IPS-15b (cell line): ENCODE measurements around the gene KRTAP5-10.
"Not testable (repeated sequence)": the region's sequence is repeated elsewhere in the genome, so short reads cannot be mapped to it uniquely, and the experiment has no call there.

ENCODE experiments used
- H3K27me3 ChIP-seq: one replicate; pipeline ENCODE4 v1.6.1; 2013; ENCODE audit warnings: low read length; ENCODE audit not compliant: control insufficient read depth, insufficient read depth
- H3K36me3 ChIP-seq: one replicate; pipeline ENCODE4 v1.6.1; 2013; ENCODE audit warnings: low read length; ENCODE audit not compliant: control insufficient read depth, insufficient read depth
- H3K4me1 ChIP-seq: one replicate; pipeline ENCODE4 v1.6.1; 2013; ENCODE audit warnings: mild to moderate bottlenecking, low read length; ENCODE audit not compliant: control insufficient read depth, insufficient read depth
- H3K4me3 ChIP-seq: one replicate; pipeline ENCODE4 v1.5.1; 2013; ENCODE audit warnings: low read depth, low read length
- H3K9ac ChIP-seq: one replicate; pipeline ENCODE4 v1.6.1; 2013; ENCODE audit warnings: low read depth, mild to moderate bottlenecking, low read length
- H3K9me3 ChIP-seq: one replicate; pipeline ENCODE4 v1.6.1; 2013; ENCODE audit warnings: mild to moderate bottlenecking, low read length; ENCODE audit not compliant: control insufficient read depth, insufficient read depth

KRTAP5-10 gene, protein sequence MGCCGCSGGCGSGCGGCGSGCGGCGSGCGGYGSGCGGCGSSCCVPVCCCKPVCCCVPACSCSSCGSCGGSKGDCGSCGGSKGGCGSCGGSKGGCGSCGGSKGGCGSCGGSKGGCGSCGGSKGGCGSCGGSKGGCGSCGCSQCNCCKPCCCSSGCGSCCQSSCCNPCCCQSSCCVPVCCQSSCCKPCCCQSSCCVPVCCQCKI

DNA sequence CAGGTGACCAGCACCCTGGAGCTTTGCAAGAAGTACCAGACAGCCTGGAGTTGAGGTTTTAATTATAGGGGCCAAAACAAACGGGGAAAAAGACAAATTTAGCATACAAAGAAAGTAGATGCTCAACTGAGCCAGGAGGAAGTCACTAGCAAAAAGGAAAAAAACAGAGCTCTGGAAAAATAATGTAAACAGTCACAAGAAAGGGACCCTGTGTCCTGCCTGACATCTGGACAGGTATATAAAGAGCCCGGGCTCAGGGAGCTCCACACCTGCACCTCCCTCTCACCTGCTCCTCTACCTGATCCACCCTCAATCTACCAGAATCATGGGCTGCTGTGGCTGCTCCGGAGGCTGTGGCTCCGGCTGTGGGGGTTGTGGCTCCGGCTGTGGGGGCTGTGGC is at the start of gene KRTAP5-10:
Gene KRTAP5-10 (plus strand): TSS at position 301 of the 400 bp plus-strand sequence. CDS start 25 bp downstream, at position 326.
- H3K4me3 ChIP-seq = no peak within 1 kb of the TSS
- H3K36me3 ChIP-seq = no peaks in the 10 kb centered on the region
- H3K9me3 ChIP-seq = no peaks in the 10 kb centered on the region
- no peaks in the 10 kb centered on the region for H3K4me1 ChIP-seq
- no peak within 1 kb of the TSS for H3K9ac ChIP-seq
- H3K27me3 ChIP-seq = no peaks in the 10 kb centered on the region

DNA sequence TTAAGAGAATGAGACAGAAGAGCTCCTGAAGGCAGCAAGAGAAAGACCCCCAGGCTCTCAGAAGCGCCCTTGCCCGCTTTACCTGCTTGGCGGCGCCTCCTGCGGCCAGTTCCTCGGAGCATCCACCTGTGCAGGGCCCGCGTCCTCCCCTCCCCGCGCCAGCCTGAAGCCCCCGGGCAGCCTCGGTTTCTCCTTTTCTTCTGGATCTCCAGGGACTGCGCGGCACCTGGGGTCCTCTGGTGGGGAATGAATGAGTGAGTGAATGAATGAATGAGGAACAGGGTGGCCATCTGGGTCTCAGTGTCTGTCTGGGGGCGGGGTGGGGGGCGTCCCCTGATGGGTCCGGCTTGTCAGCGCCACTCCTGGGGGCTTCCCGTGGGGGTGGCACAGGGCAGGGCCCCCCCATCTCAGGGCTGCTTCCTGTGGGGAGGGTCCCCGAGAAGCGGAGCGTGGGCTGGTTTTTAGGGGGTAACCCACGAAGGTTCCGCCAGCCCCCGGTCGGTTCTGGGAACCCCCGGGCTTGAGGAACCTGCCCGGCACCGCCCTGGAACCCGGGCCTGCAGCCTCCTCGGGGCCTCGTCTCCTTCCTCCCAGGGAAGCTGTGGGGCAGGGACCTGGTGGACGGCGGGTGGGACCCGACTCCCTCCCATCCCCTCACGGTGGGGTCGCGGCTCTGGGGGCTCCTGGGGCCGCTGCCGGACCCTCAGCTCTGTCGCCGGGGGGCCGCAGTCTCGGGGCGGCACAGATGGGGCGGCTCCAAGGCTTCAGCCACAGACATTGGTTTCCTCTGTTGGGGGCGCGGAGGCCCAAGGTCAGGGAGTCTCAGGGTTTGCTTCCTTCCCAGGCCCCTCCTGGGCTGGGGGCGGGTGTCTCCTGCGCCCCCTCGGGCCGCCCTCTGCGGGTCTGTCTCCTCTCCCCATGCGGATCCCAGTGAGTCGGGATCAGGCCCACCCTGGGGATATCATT is 46.6 kb upstream of the KRTAP5-10 start:
- no peaks in the 10 kb centered on the region for H3K9me3 ChIP-seq
- no peak overlapping the region for H3K4me3 ChIP-seq
- H3K9ac ChIP-seq = no peak overlapping the region
- no peaks in the 10 kb centered on the region for H3K36me3 ChIP-seq
- H3K27me3 ChIP-seq = no peaks in the 10 kb centered on the region
- no peaks in the 10 kb centered on the region for H3K4me1 ChIP-seq

- Histone ChIP-seq H3K4me3 (no peak overlapping the region), H3K9ac (no peak overlapping the region), H3K27me3 (no peaks in the 10 kb centered on the region), H3K4me1 (no peaks in the 10 kb centered on the region), H3K9me3 (no peaks in the 10 kb centered on the region), H3K36me3 (no peaks in the 10 kb centered on the region)
Observed at GRCh38 chr11:71519546-71519945, 45.8 kb upstream of the KRTAP5-10 start.

- Histone ChIP-seq H3K9me3 (no peaks in the 10 kb centered on the region), H3K27me3 (no peaks in the 10 kb centered on the region), H3K36me3 (no peaks in the 10 kb centered on the region), H3K4me1 (no peaks in the 10 kb centered on the region), H3K9ac (no peak overlapping the region), H3K4me3 (no peak overlapping the region)
Observed at GRCh38 chr11:71525188-71525937, 40.0 kb upstream of the KRTAP5-10 start.

DNA sequence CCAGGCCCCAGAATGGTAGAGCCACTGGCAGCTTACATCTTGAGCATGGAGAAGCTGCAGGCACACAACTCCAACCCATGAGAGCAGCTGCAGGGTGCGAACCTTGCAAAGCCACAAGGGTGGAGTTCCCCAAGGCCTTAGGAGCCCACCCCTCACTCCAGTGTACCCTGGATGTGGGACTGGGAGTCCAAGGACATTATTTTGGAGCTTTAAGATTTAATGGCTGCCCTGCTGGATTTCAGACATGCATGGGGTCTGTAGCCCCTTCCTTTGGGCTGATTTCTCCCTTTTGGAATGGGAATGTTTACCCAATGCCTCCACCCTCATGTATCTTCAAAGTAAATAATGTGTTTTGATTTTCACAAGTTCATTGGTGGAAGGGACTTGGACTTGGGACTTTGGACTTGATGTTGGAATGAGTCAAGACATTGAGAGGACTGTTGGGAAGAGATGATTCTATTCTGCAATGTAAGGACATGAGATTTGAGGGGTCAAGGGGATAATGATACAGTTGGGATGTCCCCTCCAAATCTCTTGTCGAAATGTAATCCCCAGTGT is 39.3 kb upstream of the KRTAP5-10 start:
- no peak overlapping the region for H3K9ac ChIP-seq
- H3K9me3 ChIP-seq = no peaks in the 10 kb centered on the region
- no peaks in the 10 kb centered on the region for H3K36me3 ChIP-seq
- H3K27me3 ChIP-seq = no peaks in the 10 kb centered on the region
- H3K4me1 ChIP-seq = no peaks in the 10 kb centered on the region
- no peak overlapping the region for H3K4me3 ChIP-seq

DNA sequence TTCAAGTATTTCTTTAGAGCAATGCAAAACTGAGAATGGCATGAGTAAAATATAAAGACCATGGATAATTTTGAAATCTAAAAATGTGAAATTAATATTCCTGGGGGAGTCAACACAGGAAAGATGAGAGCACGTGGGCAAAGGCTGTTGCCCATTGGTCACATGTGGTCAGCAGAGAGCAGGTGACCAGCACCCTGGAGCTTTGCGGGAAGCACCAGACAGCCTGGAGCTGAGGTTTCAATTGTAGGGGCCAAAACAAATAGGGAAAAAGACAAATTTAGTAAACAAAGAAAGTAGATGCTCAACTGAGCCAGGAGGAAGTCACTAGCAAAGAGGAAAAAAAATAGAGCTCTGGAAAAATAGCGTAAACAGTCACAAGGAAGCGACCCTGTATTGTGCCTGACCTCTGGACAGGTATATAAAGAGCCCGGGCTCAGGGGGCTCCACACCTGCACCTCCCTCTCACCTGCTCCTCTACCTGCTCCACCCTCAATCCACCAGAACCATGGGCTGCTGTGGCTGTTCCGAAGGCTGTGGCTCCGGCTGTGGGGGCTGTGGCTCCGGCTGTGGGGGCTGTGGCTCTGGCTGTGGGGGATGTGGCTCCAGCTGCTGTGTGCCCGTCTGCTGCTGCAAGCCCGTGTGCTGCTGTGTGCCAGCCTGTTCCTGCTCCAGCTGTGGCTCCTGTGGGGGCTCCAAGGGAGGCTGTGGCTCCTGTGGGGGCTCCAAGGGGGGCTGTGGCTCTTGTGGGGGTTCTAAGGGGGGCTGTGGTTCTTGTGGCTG is 38.4 kb upstream of the KRTAP5-10 start, which contains the start of gene KRTAP5-7:
Gene KRTAP5-7 (plus strand): TSS at position 472 of the 780 bp plus-strand sequence. CDS start 34 bp downstream, at position 506.
- not testable (repeated sequence) for H3K4me1 ChIP-seq, H3K36me3 ChIP-seq, H3K27me3 ChIP-seq, H3K9ac ChIP-seq, H3K9me3 ChIP-seq, H3K4me3 ChIP-seq

DNA sequence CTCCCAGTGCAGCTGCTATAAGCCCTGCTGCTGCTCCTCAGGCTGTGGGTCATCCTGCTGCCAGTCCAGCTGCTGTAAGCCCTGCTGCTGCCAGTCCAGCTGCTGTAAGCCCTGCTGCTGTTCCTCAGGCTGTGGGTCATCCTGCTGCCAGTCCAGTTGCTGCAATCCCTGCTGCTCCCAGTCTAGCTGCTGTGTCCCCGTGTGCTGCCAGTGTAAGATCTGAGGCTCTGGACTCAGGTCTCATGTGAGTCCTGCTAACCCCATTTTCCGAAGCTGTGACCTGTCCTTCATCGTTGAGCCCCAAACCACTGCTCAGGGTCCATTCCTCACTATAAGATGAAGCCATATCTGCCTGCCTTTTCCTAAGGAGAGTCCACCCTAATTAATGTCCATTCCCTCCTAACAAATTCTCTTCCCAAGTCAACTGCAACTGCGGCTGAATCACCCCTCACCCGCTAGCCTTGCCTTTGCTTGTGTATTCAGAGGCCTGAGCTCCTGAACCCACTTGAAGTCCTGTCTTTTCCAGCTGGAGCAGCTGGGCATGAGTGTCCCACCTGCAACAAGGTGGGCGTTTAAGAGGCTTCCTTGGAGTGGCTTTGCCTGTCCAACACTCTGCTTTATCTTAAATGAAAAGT is 37.7 kb upstream of the KRTAP5-10 start:
- Histone ChIP-seq H3K27me3 (no peaks in the 10 kb centered on the region), H3K4me1 (no peaks in the 10 kb centered on the region), H3K9ac (no peak overlapping the region), H3K4me3 (no peak overlapping the region), H3K9me3 (no peaks in the 10 kb centered on the region), H3K36me3 (no peaks in the 10 kb centered on the region)

GRCh38 chr11:71530602-71531001 is 34.8 kb upstream of the KRTAP5-10 start:
- H3K9me3 ChIP-seq = no peaks in the 10 kb centered on the region
- H3K4me1 ChIP-seq = no peaks in the 10 kb centered on the region
- H3K9ac ChIP-seq = no peak overlapping the region
- H3K4me3 ChIP-seq = no peak overlapping the region
- H3K36me3 ChIP-seq = no peaks in the 10 kb centered on the region
- H3K27me3 ChIP-seq = no peaks in the 10 kb centered on the region

DNA sequence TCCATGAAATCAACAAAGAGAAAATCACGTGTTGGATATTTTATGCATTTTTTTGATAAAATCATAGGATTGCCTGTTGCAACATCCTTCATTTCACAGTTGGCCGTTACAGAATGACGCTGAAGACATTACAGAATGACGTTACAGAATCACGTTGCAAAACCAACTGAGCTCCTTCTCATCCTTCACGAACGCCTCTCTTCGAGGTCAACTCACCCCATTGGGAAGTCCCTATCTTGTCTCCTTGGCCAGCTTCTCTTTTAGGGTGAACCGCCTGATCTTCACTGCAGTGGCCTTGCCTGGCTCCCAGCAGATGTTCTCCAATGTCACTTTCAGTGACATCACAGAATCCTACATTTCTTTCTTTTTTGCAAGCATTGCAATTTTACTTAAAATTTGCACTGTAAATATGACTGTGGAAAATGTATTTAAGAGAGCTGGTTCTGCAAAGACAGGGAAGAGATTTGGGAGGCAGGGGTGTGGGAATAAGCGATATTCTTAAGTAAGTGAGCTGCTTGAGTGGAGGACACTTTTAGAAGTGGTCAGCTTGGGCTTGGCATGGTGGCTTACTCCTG is 33.2 kb upstream of the KRTAP5-10 start:
- Histone ChIP-seq H3K27me3 (no peaks in the 10 kb centered on the region), H3K9ac (no peak overlapping the region), H3K4me3 (no peak overlapping the region), H3K9me3 (no peaks in the 10 kb centered on the region), H3K36me3 (no peaks in the 10 kb centered on the region), H3K4me1 (no peaks in the 10 kb centered on the region)

DNA sequence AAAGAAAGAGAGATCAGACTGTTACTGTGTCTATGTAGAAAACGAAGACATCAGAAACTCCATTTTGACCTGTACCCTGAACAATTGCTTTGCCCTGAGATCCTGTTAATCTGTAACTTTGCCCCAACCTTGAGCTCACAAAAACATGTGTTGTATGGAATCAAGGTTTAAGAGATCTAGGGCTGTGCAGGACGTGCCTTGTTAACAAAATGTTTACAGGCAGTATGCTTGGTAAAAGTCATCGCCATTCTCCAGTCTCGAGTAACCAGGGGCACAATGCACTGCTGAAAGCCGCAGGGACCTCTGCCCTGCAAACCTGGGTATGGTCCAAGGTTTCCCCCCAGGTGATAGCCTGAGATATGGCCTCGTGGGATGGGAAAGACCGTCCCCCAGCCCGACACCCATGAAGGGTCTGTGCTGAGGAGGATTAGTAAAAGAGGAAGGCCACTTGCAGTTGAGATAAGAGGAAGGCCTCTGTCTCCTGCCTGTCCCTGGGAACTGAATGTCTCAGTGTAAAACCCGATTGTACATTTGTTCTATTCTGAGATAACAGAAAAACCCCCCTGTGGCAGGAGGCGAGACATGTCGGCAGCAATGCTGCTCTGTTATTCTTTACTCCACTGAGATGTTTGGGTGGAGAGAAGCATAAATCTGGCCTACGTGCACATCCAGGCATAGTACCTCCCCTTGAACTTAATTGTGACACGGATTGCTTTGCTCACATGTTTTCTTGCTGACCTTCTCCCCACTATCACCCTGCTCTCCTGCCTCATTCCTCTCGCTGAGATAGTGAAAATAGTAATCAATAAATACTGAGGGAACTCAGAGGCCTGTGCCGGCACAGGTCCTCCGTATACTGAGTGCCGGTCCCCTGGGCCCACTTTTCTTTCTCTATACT is 30.4 kb upstream of the KRTAP5-10 start:
- not testable (repeated sequence) for H3K4me1 ChIP-seq, H3K9ac ChIP-seq, H3K36me3 ChIP-seq, H3K9me3 ChIP-seq, H3K27me3 ChIP-seq, H3K4me3 ChIP-seq
